ENCODE measurements around the gene SOX6.

Gene SOX6

GRCh38 chr11:16367252-16367651 lies 10.9 kb upstream of the SOX6 start:
- Histone ChIP-seq H3K27ac (ENCODE audit: insufficient read depth, low read depth, low read length, poor library complexity, severe bottlenecking) (no peak overlapping the region), H3K36me3 (ENCODE audit: control insufficient read depth, insufficient read depth, low read length) (no peaks in the 10 kb centered on the region), H3K4me1 (ENCODE audit: control insufficient read depth, insufficient read depth, low read length) (no peaks in the 10 kb centered on the region), H3K27me3 (ENCODE audit: control insufficient read depth, insufficient read depth, low read length, poor library complexity, severe bottlenecking) (no peaks in the 10 kb centered on the region), H3K4me3 (ENCODE audit: insufficient read depth, low read depth, low read length) (no peak overlapping the region), H3K9me3 (ENCODE audit: control insufficient read depth, low read length) (no peaks in the 10 kb centered on the region)
- 89 to 95% methylated on average over 2 of the region's 2 CpGs for WGBS, 2 experiments

- 93 to 96% methylated on average over 3 of the region's 3 CpGs for WGBS, 2 experiments
- no peaks in the 10 kb centered on the region for H3K36me3 ChIP-seq (ENCODE audit: control insufficient read depth, insufficient read depth, low read length)
- H3K4me1 ChIP-seq (ENCODE audit: control insufficient read depth, insufficient read depth, low read length) = no peaks in the 10 kb centered on the region
- H3K27ac ChIP-seq (ENCODE audit: insufficient read depth, low read depth, low read length, poor library complexity, severe bottlenecking) = no peak overlapping the region
- no peak overlapping the region for H3K4me3 ChIP-seq (ENCODE audit: insufficient read depth, low read depth, low read length)
- H3K9me3 ChIP-seq (ENCODE audit: control insufficient read depth, low read length) = no peaks in the 10 kb centered on the region
- no peaks in the 10 kb centered on the region for H3K27me3 ChIP-seq (ENCODE audit: control insufficient read depth, insufficient read depth, low read length, poor library complexity, severe bottlenecking)
Measured at GRCh38 chr11:16365581-16366228, 9.4 kb upstream of the SOX6 start.

GRCh38 chr11:16364254-16364653 lies 7.9 kb upstream of the SOX6 start:
- Histone ChIP-seq H3K4me3 (ENCODE audit: insufficient read depth, low read depth, low read length) (no peak overlapping the region), H3K27me3 (ENCODE audit: control insufficient read depth, insufficient read depth, low read length, poor library complexity, severe bottlenecking) (no peaks in the 10 kb centered on the region)

DNA sequence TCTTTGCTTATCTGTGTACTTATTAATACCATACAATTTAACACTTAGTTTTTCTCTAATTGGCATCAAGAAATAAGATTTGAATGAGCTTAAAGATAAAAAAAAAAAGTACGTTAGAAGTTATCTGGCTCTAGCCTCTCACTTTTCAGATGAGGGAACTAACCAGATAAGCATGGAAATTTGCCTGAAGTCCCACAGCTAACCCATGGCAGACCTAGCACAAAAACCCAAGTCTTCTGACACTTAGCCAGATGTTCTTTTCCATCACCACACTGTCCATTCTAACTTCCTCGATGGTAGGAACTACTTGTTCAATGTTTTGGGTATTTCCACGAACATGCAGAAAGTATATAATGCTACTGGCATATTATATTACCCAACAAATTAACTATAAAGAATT lies 7.4 kb upstream of the SOX6 start:
- Histone ChIP-seq H3K4me3 (ENCODE audit: insufficient read depth, low read depth, low read length) (no peak overlapping the region), H3K27ac (ENCODE audit: insufficient read depth, low read depth, low read length, poor library complexity, severe bottlenecking) (no peak overlapping the region), H3K27me3 (ENCODE audit: control insufficient read depth, insufficient read depth, low read length, poor library complexity, severe bottlenecking) (no peaks in the 10 kb centered on the region), H3K9me3 (ENCODE audit: control insufficient read depth, low read length) (no peaks in the 10 kb centered on the region), H3K36me3 (ENCODE audit: control insufficient read depth, insufficient read depth, low read length) (no peaks in the 10 kb centered on the region), H3K4me1 (ENCODE audit: control insufficient read depth, insufficient read depth, low read length) (no peaks in the 10 kb centered on the region)
- WGBS, 2 experiments = 91 to 93% methylated on average over 3 of the region's 3 CpGs

More at GRCh38 chr11:16364254-16364653, 7.9 kb upstream of the SOX6 start:
- H3K27ac ChIP-seq (ENCODE audit: insufficient read depth, low read depth, low read length, poor library complexity, severe bottlenecking) = no peak overlapping the region
- H3K4me1 ChIP-seq (ENCODE audit: control insufficient read depth, insufficient read depth, low read length) = no peaks in the 10 kb centered on the region
- no peaks in the 10 kb centered on the region for H3K9me3 ChIP-seq (ENCODE audit: control insufficient read depth, low read length)
- H3K36me3 ChIP-seq (ENCODE audit: control insufficient read depth, insufficient read depth, low read length) = no peaks in the 10 kb centered on the region

DNA sequence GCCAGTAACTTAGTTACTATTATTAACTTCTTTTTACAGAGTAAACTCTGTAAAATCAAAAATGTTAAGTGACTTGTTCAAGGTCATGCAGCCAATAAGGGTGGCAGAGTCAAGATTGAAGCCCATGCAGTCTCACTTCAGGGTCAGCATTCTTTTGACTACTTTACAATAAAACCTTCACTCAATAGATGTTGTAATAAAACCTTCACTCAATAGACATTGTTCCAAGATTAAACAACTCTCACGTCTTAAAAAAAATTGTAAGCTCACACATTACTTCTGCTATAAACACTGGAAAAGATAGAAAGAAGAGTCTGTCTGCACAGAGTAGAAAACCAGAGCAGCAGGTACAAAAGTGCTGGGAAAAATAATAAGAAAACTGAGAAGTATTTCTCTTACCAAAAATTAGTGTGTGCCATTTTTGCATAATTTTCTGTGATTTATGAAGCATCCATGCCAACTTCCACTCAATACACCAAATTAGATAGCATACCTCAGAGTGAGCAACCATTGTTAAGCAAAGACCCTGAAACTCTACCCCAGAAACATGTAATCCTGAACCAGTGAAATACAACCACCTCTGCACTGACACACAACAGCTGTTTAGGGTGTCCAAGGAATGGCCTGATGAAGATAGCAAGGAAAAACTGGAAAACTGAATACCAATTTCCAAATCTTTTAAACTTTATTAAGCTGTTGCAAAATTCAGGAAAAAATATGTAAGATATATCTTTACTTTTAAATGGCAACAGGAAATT lies 4.9 kb upstream of the SOX6 start:
- 83 to 100% methylated on average over 1 of the region's 1 CpG for WGBS, 2 experiments
- Histone ChIP-seq H3K27ac (ENCODE audit: insufficient read depth, low read depth, low read length, poor library complexity, severe bottlenecking) (no peak overlapping the region), H3K4me1 (ENCODE audit: control insufficient read depth, insufficient read depth, low read length) (no peaks in the 10 kb centered on the region), H3K27me3 (ENCODE audit: control insufficient read depth, insufficient read depth, low read length, poor library complexity, severe bottlenecking) (no peaks in the 10 kb centered on the region), H3K4me3 (ENCODE audit: insufficient read depth, low read depth, low read length) (no peak overlapping the region), H3K9me3 (ENCODE audit: control insufficient read depth, low read length) (no peaks in the 10 kb centered on the region), H3K36me3 (ENCODE audit: control insufficient read depth, insufficient read depth, low read length) (no peaks in the 10 kb centered on the region)

DNA sequence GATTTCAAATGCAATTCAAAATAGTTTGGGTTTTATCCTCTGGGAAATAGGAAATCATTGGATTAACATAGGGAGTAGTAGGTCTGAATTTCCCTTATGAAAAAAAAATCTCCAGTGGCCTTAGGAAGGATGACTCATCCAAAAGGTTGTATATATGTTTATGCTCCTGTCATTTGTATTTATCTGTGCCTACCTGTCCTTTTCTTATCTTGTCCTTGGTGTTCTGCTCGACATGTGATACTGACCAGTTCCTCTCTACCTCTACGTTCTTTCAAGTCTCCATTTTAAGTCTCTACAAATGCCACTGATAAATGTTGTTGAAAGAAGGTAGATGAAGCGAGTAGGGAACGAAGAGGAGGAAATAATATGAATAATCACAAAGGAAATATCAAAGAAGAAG lies 3.0 kb upstream of the SOX6 start:
- Histone ChIP-seq H3K36me3 (ENCODE audit: control insufficient read depth, insufficient read depth, low read length) (no peaks in the 10 kb centered on the region), H3K4me1 (ENCODE audit: control insufficient read depth, insufficient read depth, low read length) (no peaks in the 10 kb centered on the region), H3K9me3 (ENCODE audit: control insufficient read depth, low read length) (no peaks in the 10 kb centered on the region), H3K27ac (ENCODE audit: insufficient read depth, low read depth, low read length, poor library complexity, severe bottlenecking) (no peak overlapping the region), H3K4me3 (ENCODE audit: insufficient read depth, low read depth, low read length) (no peak overlapping the region), H3K27me3 (ENCODE audit: control insufficient read depth, insufficient read depth, low read length, poor library complexity, severe bottlenecking) (no peaks in the 10 kb centered on the region)
- 100% methylated on average over 3 of the region's 4 CpGs; no CpG with 5 or more reads in 1 of the 2 experiments for WGBS, 2 experiments

GRCh38 chr11:16358726-16359125 lies 2.4 kb upstream of the SOX6 start:
- Histone ChIP-seq H3K36me3 (ENCODE audit: control insufficient read depth, insufficient read depth, low read length) (no peaks in the 10 kb centered on the region), H3K4me3 (ENCODE audit: insufficient read depth, low read depth, low read length) (no peak overlapping the region), H3K4me1 (ENCODE audit: control insufficient read depth, insufficient read depth, low read length) (no peaks in the 10 kb centered on the region), H3K27ac (ENCODE audit: insufficient read depth, low read depth, low read length, poor library complexity, severe bottlenecking) (no peak overlapping the region), H3K9me3 (ENCODE audit: control insufficient read depth, low read length) (no peaks in the 10 kb centered on the region), H3K27me3 (ENCODE audit: control insufficient read depth, insufficient read depth, low read length, poor library complexity, severe bottlenecking) (no peaks in the 10 kb centered on the region)

DNA sequence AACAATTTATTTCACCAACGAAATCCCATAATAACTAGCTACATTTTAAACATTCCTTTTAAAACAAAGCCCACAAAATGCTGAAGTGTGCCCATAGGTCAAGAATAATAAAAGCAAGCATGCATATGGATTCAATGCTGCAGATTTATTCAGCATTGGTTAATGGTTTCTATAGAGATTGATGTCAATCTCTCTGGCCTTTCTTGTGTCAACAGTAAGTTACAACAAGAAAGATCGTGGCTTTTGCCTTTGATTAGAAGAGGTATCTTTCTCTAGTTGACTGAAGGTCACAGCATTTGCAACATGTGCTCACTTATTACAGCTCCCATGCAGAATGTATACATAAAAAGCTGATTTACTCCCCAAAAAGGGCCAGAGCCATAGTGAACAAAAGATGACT lies 1.4 kb upstream of the SOX6 start:
- 81 to 100% methylated on average over 2 of the region's 2 CpGs for WGBS, 2 experiments
- H3K9me3 ChIP-seq (ENCODE audit: control insufficient read depth, low read length) = no peaks in the 10 kb centered on the region
- H3K27me3 ChIP-seq (ENCODE audit: control insufficient read depth, insufficient read depth, low read length, poor library complexity, severe bottlenecking) = no peaks in the 10 kb centered on the region
- H3K36me3 ChIP-seq (ENCODE audit: control insufficient read depth, insufficient read depth, low read length) = no peaks in the 10 kb centered on the region
- H3K4me1 ChIP-seq (ENCODE audit: control insufficient read depth, insufficient read depth, low read length) = no peaks in the 10 kb centered on the region
- H3K27ac ChIP-seq (ENCODE audit: insufficient read depth, low read depth, low read length, poor library complexity, severe bottlenecking) = no peak overlapping the region
- H3K4me3 ChIP-seq (ENCODE audit: insufficient read depth, low read depth, low read length) = no peak overlapping the region

- WGBS, 2 experiments = 91 to 95% methylated on average over 3 of the region's 3 CpGs
Measured at GRCh38 chr11:16356761-16357393, 531 bp upstream of the SOX6 start.

DNA sequence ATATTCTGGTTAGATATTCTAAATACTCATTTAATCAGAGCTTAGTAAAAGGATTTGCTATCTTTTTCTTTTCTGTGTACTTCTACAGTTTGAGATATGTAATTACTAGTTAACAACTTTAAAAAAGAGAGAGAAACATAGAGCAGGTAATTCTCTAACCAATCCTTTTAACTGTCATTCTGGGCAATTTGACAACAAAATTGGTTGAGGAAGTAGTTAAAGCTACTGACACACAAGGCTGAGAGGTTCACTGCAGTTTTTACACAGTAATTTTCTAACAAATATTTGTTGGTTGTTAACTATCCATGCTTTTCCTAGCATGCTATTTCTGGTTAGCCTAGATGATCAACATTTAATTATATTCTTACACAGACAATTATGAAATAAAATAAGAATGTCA lies 3.6 kb downstream of the SOX6 start:
- H3K4me1 ChIP-seq (ENCODE audit: control insufficient read depth, insufficient read depth, low read length) = no peaks in the 10 kb centered on the region
- H3K27me3 ChIP-seq (ENCODE audit: control insufficient read depth, insufficient read depth, low read length, poor library complexity, severe bottlenecking) = no peaks in the 10 kb centered on the region
- H3K4me3 ChIP-seq (ENCODE audit: insufficient read depth, low read depth, low read length) = no peak overlapping the region
- H3K27ac ChIP-seq (ENCODE audit: insufficient read depth, low read depth, low read length, poor library complexity, severe bottlenecking) = no peak overlapping the region
- H3K9me3 ChIP-seq (ENCODE audit: control insufficient read depth, low read length) = no peaks in the 10 kb centered on the region
- no peaks in the 10 kb centered on the region for H3K36me3 ChIP-seq (ENCODE audit: control insufficient read depth, insufficient read depth, low read length)

More at GRCh38 chr11:16356761-16357393, 531 bp upstream of the SOX6 start:
- Histone ChIP-seq H3K4me3 (ENCODE audit: insufficient read depth, low read depth, low read length) (no peak overlapping the region), H3K36me3 (ENCODE audit: control insufficient read depth, insufficient read depth, low read length) (no peaks in the 10 kb centered on the region), H3K27ac (ENCODE audit: insufficient read depth, low read depth, low read length, poor library complexity, severe bottlenecking) (no peak overlapping the region), H3K9me3 (ENCODE audit: control insufficient read depth, low read length) (no peaks in the 10 kb centered on the region), H3K27me3 (ENCODE audit: control insufficient read depth, insufficient read depth, low read length, poor library complexity, severe bottlenecking) (no peaks in the 10 kb centered on the region), H3K4me1 (ENCODE audit: control insufficient read depth, insufficient read depth, low read length) (no peaks in the 10 kb centered on the region)

Data from ectodermal cell (in vitro differentiated cells).